Right lung (tissue), 5 donors: ENCODE measurements around the gene CMIP. TPM values are rescaled to one million over a fixed set of nuclear protein-coding genes. Genes with fewer than 3 reads are reported as not detected.

ENCODE experiments used
- DNase-seq, 2 donors: peaks; one replicate each; pipeline ENCODE4 v3.0.0-alpha.2; 2013
- polyA plus RNA-seq, 5 donors: library from polyadenylated mRNA; unstranded; fragments of 120-200 nt; gene quantifications; one replicate each; pipeline versions ENCODE4 v1.2.1 to v1.2.3, GENCODE V29; 2013; ENCODE audit warnings: inconsistent platforms in 1 of 5, low replicate concordance in 1 of 5; ENCODE audit not compliant: insufficient read length in 5 of 5, insufficient read depth in 1 of 5

Gene CMIP
- polyA plus RNA-seq, 5 donors = 29.2 to 41.6 (median 35.1) TPM

DNA sequence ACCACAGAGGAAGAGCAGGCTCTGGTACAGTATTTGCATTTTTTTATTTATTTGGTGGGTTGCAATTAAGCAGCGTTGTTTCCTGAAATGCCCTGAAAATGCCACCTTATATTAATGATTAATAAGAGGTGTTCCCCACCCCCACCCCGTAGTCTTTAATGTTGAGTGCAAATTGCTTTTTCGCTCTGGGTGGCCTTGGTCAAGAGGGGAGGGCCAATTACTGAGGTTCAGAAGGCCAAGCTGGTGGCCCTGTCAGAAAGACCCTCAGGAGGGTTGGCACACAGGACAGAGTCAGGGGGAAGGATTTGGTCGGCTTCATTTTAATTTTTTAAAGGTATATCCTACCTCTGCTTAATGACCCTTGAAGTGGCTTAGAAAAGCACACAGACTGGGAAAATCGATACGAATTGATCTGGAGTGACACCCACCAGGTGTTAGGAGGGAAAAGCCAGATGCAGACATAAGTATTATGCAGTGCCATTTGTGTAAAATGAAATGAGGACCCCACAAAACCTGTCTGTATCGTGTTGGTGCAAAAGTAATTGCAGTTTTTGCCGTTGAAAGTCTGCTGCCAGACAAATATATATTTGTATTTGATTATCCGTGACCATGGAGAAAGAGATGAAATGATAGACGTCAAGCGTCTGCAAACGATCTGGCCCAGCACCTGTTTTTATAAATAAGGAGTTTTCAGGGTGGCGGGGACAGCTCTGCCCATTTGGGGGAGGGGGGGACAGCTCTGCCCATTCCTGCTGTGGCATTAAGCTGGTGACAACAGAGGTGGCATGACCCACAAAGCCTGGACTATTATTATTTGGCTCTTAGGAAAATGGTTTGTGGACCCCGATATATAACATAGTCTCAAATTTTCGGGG is 190.7 kb downstream of the CMIP start:
- DNase-seq = no peak

DNA sequence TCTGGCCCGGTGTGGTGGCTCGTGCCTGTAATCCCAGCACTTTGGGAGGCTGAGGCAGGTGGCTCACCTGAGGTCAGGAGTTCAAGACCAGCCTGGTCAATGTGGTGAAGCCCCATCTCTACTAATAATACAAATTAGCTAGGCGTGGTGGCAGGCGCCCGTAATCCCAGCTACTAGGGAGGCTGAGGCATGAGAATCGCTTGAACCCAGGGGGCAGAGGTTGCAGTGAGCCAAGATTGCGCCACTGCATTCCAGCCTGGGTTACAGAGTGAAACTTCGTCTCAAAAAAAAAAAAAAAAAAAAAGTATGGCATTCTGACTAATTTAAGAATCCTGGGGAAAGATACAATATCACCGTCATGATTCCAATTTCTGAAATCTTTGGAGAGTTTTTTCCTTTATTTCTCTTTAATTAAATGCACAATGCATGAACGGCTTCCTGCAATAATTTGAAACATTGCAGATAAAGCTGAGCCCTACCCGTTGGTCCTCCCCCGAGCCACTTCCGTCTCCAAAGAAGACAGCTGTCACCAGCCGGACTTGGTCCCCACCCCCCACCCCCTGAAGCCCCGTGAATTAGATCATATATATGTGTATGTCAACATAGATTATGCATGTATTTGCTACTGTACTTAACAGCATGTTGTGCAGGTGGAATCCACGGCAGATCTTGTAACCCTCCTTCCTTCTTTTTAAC is 191.8 kb downstream of the CMIP start:
- no peak for DNase-seq

DNA sequence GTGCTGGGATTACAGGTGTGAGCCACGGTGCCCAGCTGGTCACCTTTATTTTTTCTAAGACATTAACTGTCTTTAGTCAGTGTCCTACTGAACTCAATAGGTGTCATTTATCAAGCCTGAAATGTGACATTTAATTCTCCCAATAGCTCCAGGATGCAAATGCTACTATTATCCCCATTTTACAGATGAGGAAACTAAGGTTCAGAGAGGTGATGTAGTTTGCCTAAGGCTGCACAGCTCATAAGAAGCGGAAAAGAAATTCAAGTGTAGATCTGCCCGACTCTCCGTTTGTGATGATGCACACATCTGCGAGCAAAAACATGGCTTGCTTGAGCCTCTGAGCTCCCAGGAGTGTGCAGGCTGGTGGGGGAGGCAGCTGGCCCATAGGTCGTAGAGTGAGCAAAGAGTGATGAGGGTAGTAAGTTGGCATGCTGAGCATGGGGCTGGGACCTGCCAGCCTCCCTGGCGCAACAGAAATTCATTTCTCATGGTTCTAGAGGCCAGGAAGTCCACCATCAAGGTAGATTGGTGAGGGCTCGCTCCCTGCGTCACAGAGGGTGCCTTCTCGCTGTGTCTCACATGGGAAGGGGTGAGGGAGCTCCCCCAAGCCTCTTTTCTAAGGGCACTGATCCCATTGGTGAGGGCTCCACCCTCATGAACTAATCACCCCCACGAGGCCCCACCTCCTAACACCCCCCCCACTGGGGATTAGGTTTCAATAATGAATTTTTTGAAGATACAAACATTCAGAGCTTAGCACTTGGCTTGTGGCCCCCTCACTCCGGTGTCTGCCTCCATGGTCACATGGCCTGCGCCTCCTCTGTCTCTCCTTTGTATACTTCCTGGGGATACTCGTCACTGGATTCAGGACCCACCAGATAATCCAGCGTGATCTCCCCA is 193.0 kb downstream of the CMIP start:
- no peak for DNase-seq

DNA sequence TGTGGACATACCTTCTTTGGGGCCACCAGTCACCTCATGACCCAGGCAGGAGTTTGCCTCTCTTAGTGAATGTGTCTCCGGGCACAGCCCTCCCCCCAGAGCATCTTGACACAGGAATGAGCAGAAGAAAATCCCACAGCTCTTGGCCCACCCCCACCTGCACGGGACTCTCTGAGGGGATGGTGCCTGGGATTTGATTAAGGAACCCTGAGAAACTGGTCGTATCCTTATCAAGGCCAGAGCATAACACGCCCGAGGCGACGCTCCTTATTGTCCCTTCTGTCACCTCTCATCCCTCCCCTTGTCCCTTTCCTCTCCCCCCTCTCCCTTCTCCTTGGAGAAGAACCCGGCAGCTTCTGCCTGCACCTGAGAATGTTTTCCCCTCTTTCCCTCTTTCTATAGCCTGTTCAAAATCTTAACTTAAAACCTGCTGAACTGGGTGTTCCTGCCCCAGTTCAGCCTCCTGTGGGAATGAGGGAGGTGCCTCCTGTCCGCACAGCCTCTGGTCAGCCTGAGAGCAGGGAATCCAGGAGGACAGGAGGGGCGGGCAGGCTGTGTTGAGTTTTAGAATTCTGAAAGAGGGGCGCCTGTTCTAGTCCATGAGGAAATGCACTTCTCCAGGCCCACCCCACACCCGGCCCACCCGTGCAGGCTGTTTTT is 193.8 kb downstream of the CMIP start:
- DNase-seq = no peak

DNA sequence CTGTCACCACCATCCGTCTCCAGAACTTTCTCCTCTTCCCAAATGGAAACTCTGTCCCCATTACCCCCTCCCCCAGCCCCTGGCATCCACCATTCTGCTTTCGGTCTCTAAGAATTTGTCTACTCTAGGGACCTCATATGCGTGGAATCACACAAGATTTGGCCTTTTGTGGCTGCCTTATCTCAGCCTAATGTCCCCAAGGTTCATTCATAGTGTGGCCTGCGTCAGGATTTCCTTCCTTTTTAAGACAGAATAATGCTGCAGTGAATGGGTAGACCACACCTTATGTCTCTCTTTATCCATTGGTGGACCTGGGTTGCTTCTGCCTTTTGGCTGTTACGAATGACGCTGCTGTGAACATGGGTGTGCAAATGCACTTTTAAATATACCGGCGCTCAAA is 194.7 kb downstream of the CMIP start:
- DNase-seq = no peak

DNA sequence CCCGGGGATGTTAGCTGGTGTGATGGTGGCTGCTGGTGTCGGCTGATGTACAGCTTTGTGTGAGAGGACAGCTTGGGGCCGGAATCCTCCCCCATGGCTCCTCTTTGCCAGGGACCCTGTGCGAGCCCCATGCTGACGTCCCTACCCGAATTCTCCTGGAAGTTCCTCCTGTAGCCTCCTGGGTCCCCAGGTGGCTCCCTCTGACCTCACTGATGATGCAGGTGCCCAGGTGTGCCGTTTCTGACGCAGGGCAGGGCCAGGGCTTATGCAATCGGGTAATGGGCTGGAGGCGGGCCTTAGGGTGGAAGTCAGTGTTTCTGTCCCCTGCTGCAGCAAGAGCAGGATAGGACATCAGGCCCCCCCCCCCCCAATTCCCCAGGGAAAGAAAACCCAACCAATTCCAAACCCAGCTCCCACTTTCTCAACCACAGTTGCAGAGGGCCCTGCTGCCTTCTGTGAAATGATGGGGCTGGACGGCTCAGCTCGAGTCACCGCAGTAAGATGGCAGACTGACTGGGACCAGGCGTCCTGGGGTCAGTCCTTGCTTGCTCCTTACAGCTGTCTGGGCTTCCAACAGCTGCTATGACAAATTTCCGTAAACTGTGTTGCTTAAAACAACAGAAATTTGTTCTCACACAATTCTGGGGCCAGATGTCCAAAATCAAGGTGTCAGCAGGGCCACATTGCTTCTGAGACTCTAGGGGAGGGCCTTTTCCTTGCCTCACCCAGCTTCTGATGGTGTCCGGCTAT is 195.5 kb downstream of the CMIP start:
- DNase-seq = no peak

DNA sequence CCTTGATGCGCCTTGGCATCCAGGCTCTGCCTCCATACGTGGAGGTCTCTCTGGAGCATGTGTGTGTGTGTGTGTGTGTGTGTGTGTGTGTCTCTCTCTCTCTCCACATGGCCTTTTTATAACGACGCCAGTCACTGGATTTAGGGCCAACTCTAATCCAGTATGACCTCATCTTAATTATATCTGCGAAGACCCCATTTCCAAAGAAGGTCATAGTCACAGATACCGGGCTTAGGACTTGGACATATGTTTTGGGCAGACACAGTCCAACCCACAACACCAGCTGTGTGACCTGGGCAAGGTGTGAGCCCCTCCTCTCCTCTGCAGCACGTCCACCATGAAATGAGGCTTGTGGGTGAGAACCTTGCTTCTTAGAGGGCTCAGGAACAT is 196.1 kb downstream of the CMIP start:
- DNase-seq = no peak

DNA sequence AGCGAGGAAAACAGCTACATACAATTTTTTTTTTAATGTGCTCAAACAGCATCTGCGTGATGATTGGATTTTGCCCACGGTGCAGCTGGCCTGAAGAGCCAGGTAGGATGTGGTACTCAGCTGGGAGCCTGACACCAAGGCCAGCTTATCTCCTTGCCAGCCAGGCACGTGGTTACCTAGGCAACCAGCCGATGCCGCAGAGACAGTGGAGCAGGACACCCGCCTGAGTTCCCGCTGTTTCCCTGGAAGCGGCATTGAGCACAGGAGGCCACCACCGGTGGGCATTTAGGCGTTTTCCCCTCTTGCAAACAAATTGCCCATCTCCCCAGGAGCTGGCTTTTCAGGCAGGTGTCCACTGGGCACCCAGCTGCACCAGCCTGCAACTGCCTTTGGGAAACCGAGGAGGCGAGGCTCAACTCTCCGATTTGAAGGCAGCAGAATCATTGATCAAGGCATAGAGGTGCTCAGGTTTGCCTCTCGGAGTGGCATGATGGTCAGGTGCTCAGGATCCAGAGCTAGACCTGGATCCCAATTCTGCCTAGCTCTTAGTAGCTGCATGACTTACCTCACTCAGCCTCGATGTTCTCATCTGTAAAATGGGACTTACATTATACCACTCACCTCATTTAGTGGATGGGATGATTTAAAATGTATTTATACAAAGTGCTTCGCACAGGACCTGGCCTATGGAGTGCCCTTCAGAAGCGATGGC is 196.9 kb downstream of the CMIP start:
- no peak for DNase-seq

DNA sequence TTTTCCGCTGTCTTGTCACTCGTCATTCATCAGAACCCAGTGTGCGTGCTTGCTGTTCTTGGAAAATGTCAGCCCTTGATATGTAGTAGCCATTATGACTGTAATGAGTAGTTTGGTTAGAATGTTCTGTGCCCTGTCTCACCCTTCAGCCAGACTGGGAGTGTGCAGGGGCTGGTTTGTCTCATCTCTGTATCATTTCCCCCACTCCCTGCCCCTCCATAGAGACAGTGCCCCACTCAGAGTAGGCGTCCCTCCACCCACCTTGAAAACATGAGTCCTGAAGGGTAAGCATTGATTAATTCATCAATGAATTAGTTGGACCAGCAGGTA is 197.5 kb downstream of the CMIP start:
- no peak for DNase-seq

DNA sequence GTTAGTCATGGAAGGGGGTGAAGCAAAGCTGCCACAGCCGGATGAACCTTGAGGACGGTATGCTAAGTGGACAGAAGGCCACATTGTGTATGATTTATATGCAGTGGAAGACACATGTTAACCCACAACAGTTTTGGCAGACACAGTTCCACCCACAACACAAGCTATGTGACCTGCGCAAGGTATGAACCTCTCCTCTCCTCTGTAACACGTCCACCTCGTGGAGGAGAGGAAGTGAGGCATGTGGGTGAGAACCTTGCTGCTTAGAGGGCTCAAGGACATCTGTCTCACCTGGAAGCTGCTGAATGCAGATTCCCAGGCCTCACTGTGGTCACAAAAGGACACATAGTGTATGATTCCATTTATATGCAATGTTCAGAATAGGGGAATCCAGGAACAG is 198.3 kb downstream of the CMIP start:
- no peak for DNase-seq

DNA sequence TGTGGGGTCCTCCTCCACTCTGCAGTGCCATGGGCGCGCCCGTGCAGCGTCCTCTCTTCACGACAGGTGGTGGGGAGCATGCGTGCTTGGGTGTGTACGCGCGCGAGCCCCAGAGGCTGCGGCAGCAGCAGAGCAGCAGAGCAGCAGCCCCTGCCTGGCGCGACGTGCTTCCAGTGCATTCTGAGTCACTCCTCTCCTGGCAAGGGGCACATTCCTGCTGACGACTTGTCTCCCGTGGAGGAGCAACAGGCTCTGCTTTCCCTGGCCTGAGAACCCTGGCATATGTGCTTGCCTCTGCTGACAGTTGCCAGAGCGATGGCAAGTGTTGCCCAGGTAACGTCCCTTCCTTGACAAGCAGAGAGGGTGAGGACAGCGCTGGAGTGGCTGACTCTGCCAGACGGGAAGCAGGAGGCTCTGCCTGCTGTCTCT is 200.7 kb downstream of the CMIP start:
- DNase-seq = no peak

DNA sequence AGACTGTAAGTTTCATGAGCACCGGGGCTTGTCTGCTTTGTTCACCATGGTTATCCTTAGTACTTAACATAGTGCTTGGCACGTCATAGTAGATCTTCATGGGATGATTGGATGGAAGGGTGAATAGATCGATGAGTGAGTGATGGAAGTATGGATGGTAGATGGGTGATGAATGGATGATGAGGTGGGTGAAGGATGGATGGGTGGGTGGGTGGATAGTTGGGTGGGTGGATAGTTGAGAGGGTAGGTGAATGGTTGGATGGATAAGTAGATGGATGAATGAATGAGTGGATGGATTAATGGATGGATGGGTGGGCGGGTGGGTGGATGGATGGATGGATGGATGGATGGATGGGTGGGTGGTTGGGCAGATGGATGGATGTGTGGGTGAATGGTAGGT is 201.3 kb downstream of the CMIP start:
- DNase-seq = no peak

DNA sequence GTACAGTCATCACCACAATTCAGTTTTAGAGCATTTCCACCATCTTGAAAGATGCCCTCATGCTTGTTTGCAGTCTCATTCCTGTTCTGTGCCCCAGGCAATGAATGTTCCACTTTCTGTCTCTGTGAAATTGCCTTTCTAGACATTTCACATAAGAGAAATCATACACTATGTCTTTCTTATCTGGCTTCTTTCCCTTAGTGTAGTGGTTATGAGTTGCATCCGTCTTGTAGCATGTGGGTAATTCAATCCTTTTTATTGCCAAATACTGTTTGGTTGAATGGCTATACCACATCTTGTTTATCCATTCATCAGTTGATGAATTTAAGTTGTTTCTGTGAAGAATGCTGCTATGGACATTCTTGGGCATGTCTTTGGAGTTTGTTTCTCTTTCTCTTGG is 202.0 kb downstream of the CMIP start:
- no peak for DNase-seq

DNA sequence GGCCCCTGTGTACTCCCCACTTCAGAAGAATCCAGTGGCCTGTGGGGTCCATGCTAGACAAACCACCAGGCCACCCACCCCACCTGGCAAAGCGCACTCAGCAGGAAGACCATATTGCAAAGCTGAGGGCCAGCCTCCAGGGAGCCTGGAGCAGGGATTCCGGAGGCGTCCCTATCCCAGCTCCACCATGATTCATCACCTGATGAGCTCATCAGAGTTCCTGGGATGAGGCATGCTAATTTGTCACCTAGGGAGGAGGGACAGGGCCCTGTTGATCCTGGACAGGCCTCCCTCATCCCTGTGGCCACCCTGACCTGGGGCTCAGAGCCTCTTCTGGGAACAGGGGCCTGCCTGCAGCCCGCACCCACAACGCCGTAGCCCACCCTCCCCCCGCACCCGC is 202.9 kb downstream of the CMIP start:
- no peak for DNase-seq

DNA sequence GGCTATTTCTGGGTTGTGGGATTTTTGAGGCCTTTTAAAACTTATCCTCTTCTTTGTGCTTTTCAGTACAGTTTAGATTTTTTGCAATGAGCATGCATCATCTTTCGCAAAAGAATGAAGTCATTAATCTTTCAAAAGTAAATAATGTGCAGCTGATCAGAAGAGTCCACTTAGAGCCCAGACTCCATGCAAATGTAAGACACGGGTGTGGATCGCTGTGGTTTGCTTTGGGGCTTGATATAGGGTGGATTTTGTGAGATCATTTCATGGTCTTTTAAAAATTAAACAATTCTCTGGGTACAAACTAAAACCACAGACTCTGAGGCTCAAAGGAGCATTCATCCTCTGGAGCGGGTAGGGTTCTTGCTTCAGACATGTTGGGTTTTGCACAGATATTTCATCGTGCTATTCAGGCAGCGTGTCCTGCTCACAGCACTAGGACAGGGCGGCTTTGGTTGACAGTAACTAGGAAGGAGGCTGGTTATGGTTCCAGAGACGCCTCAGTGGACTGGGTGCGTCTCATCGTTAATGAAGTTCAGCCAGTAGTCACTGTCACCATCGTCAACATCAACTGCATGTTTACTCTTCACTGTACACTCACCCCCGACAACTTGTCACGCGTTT is 205.1 kb downstream of the CMIP start:
- no peak for DNase-seq

DNA sequence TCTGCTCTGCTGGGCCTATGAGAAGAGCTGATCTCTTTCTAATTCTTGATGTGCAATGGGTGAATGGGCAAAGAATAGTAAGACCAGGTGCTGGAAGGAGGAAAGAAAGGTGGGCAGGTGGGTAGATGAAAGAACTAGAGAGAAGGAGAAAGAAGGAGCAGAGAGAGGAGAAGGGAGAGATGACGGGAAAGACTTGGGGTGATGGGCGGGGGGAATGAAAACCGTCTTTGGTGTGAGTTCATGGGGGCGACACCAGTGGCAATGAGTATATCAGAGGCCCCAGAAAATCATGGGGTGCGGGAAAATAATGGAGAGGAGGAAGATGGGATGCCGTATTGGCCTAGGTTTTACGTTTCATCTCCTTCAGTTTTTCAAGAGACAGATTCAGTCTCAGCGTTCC is 205.7 kb downstream of the CMIP start:
- no peak for DNase-seq

DNA sequence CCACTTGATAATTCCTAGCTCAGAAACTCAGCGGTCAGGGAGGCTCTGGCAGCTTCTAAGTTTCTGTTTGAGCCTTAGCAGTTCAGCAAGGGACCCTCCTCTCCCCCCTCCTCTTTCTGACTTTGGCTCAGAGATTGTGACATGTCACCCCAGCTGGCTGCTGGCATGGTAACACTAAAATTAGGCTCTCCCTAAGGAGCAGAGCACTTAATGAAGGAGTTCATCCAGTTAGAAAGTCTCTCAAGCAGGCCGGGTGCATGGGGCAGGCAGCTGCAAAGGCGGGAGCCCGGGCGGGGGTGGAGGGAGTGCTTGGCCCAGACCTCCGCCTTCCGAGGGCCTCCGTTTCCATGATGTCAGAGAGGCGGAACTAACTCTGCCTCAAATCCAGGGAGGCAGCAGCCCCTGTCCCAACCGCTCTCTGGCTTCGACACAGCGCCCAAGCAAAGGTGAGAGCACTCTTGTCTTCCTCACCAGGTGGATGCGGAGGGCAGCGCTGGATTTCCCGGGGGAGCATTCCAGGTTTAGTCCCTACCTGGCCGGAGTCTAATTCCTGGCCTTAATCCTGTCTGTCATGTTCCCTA is 206.5 kb downstream of the CMIP start:
- peak; percentile 91 to 94 for DNase-seq

DNA sequence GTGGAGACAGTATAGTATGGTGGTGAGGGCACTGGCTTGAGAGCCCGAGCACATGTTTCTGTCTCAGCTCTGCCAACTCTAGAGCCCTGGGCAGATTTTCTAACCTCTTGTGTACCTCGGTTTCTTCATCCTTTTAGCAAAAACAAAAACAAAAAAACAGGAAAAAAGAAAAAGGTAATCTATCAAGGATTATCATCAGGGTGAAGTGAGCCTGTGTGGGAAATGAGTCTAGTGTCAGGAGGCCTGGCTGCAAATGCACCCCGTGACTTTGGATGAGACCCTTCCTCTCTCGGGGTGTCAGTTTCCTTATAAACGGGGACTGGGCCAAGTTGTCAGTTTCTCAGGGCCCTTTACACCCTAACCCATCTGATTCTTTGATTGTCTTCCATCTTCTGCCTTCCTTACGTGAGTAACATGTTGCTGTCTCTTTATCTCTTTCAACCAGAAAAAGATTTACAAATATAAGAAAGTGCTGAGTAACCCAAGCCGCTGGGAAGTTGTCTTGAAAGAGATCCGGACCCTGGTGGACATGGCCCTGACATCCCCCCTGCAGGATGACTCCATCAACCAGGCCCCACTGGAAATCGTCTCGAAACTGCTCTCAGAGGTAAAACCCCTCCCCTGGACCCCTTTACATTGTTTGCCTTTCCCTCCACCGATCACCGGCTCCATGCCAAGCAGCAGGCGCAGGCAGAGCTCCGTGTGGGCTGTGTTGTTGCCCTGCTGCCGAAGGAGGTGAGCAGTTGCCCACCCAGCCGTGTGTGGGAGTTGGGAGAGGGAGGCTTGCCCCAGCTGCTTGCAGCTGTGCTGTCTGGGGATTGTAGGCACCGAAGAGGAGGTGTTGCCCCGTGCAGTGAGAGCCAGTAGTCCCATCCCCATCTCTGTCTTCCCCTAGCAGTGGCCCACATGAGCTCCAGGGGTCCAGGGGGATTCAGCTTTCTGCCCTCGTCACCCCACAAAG is 207.4 kb downstream of the CMIP start:
- DNase-seq = peak; percentile 52 to 56
